CD14-positive monocyte (primary cell): ENCODE data around the gene OLFM2. TPM values are rescaled to one million over a fixed set of nuclear protein-coding genes. Genes with fewer than 3 reads are reported as not detected.

Experiments used
- DNase-seq, 3 donors: peaks; one replicate each; pipeline ENCODE4 v3.0.0-alpha.2; 2011 to 2022
- H2AFZ ChIP-seq: 2 replicates; pipeline ENCODE4 v1.6.0; 2012; ENCODE audit warnings: mild to moderate bottlenecking, low read depth, low read length, inconsistent platforms; ENCODE audit not compliant: insufficient read depth, poor library complexity, severe bottlenecking
- H3K27ac ChIP-seq, 2 donors: 1 replicate in 1 of 2; 2 replicates in 1 of 2; pipeline ENCODE4 v1.5.1; 2012 to 2013; ENCODE audit warnings: low read length in 2 of 2, control low read depth in 1 of 2, inconsistent platforms in 1 of 2, low read depth in 1 of 2, mild to moderate bottlenecking in 1 of 2
- H3K27me3 ChIP-seq, 2 donors: one replicate each; pipeline versions ENCODE4 v1.6.0 to v1.6.1; 2011 to 2013; ENCODE audit warnings: low read length in 2 of 2; ENCODE audit not compliant: control insufficient read depth in 2 of 2, insufficient read depth in 2 of 2
- H3K36me3 ChIP-seq, 2 donors: replicated peaks in 1 of 2; 1 replicate in 1 of 2; 2 replicates in 1 of 2; pipeline versions ENCODE4 v1.5.1 to v1.6.1; 2012 to 2013; ENCODE audit warnings: low read length in 2 of 2, control low read depth in 1 of 2, inconsistent platforms in 1 of 2, mild to moderate bottlenecking in 1 of 2; ENCODE audit not compliant: insufficient read depth in 2 of 2, control insufficient read depth in 1 of 2
- H3K4me1 ChIP-seq, 2 donors: 1 replicate in 1 of 2; 2 replicates in 1 of 2; pipeline versions ENCODE4 v1.5.1 to v1.6.1; 2012 to 2013; ENCODE audit warnings: low read length in 2 of 2, control low read depth in 1 of 2, inconsistent platforms in 1 of 2, mild to moderate bottlenecking in 1 of 2, moderate library complexity in 1 of 2; ENCODE audit not compliant: insufficient read depth in 2 of 2, control insufficient read depth in 1 of 2
- H3K4me2 ChIP-seq: replicated peaks from 2 replicates; pipeline ENCODE3; 2012; ENCODE audit warnings: low read length, moderate library complexity, mild to moderate bottlenecking; ENCODE audit not compliant: poor library complexity, severe bottlenecking; ENCODE audit errors: extremely low read depth
- H3K4me3 ChIP-seq, 3 experiments: fragments of 200-600 bp in 1 of 3; sonication (generic) in 1 of 3; replicated peaks in 1 of 3; 1 replicate in 2 of 3; 2 replicates in 1 of 3; pipeline ENCODE4 v1.5.1; 2011 to 2013; ENCODE audit warnings: low read length in 3 of 3, mild to moderate bottlenecking in 3 of 3, control low read depth in 2 of 3, low read depth in 2 of 3, inconsistent platforms in 1 of 3, moderate library complexity in 1 of 3
- H3K79me2 ChIP-seq: 2 replicates; pipeline ENCODE4 v1.6.0; 2012; ENCODE audit warnings: mild to moderate bottlenecking, control low read depth, inconsistent platforms, low read length, moderate library complexity; ENCODE audit not compliant: insufficient read depth
- H3K9ac ChIP-seq: 2 replicates; pipeline ENCODE4 v1.6.0; 2017; ENCODE audit warnings: low read length, mild to moderate bottlenecking; ENCODE audit not compliant: insufficient read depth, poor library complexity, severe bottlenecking
- H3K9me3 ChIP-seq, 2 donors: replicated peaks in 1 of 2; 1 replicate in 1 of 2; 2 replicates in 1 of 2; pipeline versions ENCODE4 v1.5.1 to v1.6.1; 2012 to 2013; ENCODE audit warnings: low read length in 2 of 2, control low read depth in 1 of 2; ENCODE audit not compliant: control insufficient read depth in 1 of 2, insufficient read depth in 1 of 2
- H4K20me1 ChIP-seq: 2 replicates; pipeline ENCODE4 v1.6.0; 2012; ENCODE audit warnings: mild to moderate bottlenecking, low read length, control low read depth, moderate library complexity; ENCODE audit not compliant: insufficient read depth
- H3K27ac Mint-ChIP-seq, 7 donors: one replicate each; pipeline ENCODE4 v1.8.0; 2020; ENCODE audit warnings: mild to moderate bottlenecking in 7 of 7, mixed read lengths in 7 of 7, moderate library complexity in 6 of 7, inconsistent platforms in 2 of 7
- H3K27me3 Mint-ChIP-seq, 3 donors: one replicate each; pipeline ENCODE4 v1.8.0; 2021 to 2022; ENCODE audit warnings: low read depth in 3 of 3, mild to moderate bottlenecking in 3 of 3, mixed read lengths in 3 of 3, moderate library complexity in 3 of 3, inconsistent platforms in 1 of 3
- H3K36me3 Mint-ChIP-seq, 2 donors: one replicate each; pipeline ENCODE4 v1.8.0; 2020; ENCODE audit warnings: mixed read lengths in 2 of 2, inconsistent platforms in 1 of 2, mild to moderate bottlenecking in 1 of 2
- H3K4me1 Mint-ChIP-seq: one replicate; pipeline ENCODE4 v1.8.0; 2020; ENCODE audit warnings: mild to moderate bottlenecking, mixed read lengths
- H3K4me3 Mint-ChIP-seq, 2 donors: one replicate each; pipeline ENCODE4 v1.8.0; 2020; ENCODE audit warnings: mild to moderate bottlenecking in 2 of 2, mixed read lengths in 2 of 2, moderate library complexity in 1 of 2
- H3K9me3 Mint-ChIP-seq, 7 donors: one replicate each; pipeline ENCODE4 v1.8.0; 2020 to 2022; ENCODE audit warnings: mixed read lengths in 7 of 7, mild to moderate bottlenecking in 6 of 7, moderate library complexity in 6 of 7, inconsistent platforms in 2 of 7
- WGBS: methylation state at CpG from one replicate; pipeline ENCODE4 v1.1.5; 2013; ENCODE audit warnings: missing lambda C conversion rate; ENCODE audit not compliant: insufficient coverage; 5-methylcytosine and 5-hydroxymethylcytosine counted together
- intact Hi-C, 2 donors: fragments of 100-400 bp; cut with micrococcal nuclease; formaldehyde crosslinking; loops; one replicate each; pipeline versions ENCODE4 v1.15.0 to v1.15.1; 2023
- polyA plus RNA-seq, 3 donors: library from polyadenylated mRNA; depleted of rRNA in 1 of 3; unstranded in 2 of 3; stranded (reverse) in 1 of 3; fragments of 300-500 nt in 2 of 3; fragments of >200 nt in 1 of 3; fragmentation: Illumina TruSeq in 2 of 3; gene quantifications; 1 replicate in 2 of 3; 2 replicates in 1 of 3; pipeline ENCODE4 v1.2.3, GENCODE V29; 2012 to 2021
- TF ChIP-seq, protein P1 (sequence below): fragments of 200-600 bp; IDR thresholded peaks from one replicate; pipeline ENCODE4 v1.8.0; 2022; ENCODE audit warnings: antibody characterized with exemption, mild to moderate bottlenecking

OLFM2 gene
- polyA plus RNA-seq, 3 donors = not detected

DNA sequence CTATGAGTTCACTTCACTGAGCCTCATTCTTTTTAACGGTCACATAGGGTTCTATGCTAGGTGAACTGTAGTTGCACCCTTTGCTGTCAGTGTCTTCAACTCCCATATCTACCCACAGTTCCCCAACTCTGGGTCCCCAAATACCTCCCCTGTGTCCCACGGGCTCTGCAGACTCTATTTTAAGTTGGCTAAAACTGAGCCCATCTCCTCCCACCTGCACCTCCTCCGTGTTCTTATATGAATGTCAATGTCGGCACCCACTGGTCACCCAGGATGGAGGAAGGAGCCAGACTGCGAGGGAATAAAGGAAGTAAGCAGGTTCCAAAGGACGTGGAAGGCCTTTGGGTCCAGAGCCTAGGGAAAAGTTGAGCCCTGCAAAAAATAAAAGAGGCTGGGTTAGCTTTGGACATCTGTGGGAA is 102.0 kb downstream of the OLFM2 start:
- peaks cover 39% of the 10 kb centered on the region for H3K79me2 ChIP-seq

DNA sequence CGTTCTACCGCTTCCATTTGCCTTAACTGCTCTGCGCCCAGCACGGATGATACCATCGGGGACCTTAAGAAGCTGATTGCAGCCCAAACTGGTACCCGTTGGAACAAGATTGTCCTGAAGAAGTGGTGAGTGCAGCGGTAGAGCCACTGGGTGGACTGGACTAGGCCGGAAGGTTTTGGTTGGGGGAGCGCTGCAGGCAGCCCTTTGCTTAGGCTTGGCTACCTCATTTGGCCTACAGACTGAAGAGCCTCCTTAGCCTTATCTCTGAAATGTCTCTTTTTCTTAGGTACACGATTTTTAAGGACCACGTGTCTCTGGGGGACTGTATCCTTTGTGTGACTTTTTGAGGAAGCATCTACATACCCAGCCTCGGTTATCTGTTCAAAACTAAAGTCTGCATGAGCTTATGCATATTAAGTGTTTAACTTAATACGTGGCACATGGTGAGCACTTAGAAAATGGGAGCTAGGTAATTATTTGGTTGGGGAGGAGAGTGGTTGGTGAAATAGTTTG is 107.7 kb downstream of the OLFM2 start:
- Histone ChIP-seq H3K27me3 (no peaks in the 10 kb centered on the region), H3K4me3 (peak overlapping the region; percentile 61 to 97 (median 77)), H3K79me2 (peaks cover 52% of the 10 kb centered on the region), H3K9ac (peak overlapping the region; percentile 88), H2AFZ (peak overlapping the region; percentile 96), H3K27ac (peak overlapping the region; percentile 49 to 94), H3K4me2 (peak overlapping the region; percentile 93), H3K9me3 (no peaks in the 10 kb centered on the region), H4K20me1 (peaks cover 6% of the 10 kb centered on the region), H3K4me1 (peaks cover 18 to 21% of the 10 kb centered on the region in 2 donors), H3K36me3 (peaks cover 9 to 16% of the 10 kb centered on the region in 2 donors)
- H3K27ac Mint-ChIP-seq = peak overlapping the region; percentile 44 to 100 (median 98)
- no peak for DNase-seq
- TF ChIP-seq, protein P1, sequence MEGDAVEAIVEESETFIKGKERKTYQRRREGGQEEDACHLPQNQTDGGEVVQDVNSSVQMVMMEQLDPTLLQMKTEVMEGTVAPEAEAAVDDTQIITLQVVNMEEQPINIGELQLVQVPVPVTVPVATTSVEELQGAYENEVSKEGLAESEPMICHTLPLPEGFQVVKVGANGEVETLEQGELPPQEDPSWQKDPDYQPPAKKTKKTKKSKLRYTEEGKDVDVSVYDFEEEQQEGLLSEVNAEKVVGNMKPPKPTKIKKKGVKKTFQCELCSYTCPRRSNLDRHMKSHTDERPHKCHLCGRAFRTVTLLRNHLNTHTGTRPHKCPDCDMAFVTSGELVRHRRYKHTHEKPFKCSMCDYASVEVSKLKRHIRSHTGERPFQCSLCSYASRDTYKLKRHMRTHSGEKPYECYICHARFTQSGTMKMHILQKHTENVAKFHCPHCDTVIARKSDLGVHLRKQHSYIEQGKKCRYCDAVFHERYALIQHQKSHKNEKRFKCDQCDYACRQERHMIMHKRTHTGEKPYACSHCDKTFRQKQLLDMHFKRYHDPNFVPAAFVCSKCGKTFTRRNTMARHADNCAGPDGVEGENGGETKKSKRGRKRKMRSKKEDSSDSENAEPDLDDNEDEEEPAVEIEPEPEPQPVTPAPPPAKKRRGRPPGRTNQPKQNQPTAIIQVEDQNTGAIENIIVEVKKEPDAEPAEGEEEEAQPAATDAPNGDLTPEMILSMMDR = no peak
- WGBS = 31% methylated on average over 5 of the region's 13 CpGs
- intact Hi-C loops = no loop called here
- H3K27me3 Mint-ChIP-seq = no peaks in the 10 kb centered on the region
- H3K4me1 Mint-ChIP-seq = peaks cover 18% of the 10 kb centered on the region
- H3K4me3 Mint-ChIP-seq = peak overlapping the region; percentile 100
- H3K36me3 Mint-ChIP-seq = peaks cover 21 to 26% of the 10 kb centered on the region in 2 donors
- H3K9me3 Mint-ChIP-seq = peaks cover 0 to 2% (median 0%) of the 10 kb centered on the region in 7 donors

More for the DNA sequence above, 102.0 kb downstream of the OLFM2 start:
- H3K27ac ChIP-seq = peak overlapping the region; percentile 3 to 71
- no peak for DNase-seq
- no peaks in the 10 kb centered on the region for H4K20me1 ChIP-seq
- H2AFZ ChIP-seq = peak overlapping the region; percentile 83
- peak overlapping the region; percentile 50 to 95 (median 84) for H3K27ac Mint-ChIP-seq
- peak overlapping the region in 2 of 3 experiments; percentile 56 to 86 for H3K4me3 ChIP-seq
- H3K36me3 ChIP-seq = peaks cover 21 to 31% of the 10 kb centered on the region in 2 donors
- peaks cover 11 to 14% of the 10 kb centered on the region in 2 donors for H3K4me1 ChIP-seq
- H3K4me1 Mint-ChIP-seq = peaks cover 12% of the 10 kb centered on the region
- H3K9ac ChIP-seq = no peak overlapping the region
- H3K9me3 ChIP-seq = no peaks in the 10 kb centered on the region
- H3K4me2 ChIP-seq = peak overlapping the region; percentile 91
- peak overlapping the region; percentile 86 to 91 for H3K4me3 Mint-ChIP-seq
- peaks cover 0 to 2% (median 0%) of the 10 kb centered on the region in 7 donors for H3K9me3 Mint-ChIP-seq
- TF ChIP-seq, protein P1 = no peak
- peaks cover 0 to 2% (median 0%) of the 10 kb centered on the region in 3 donors for H3K27me3 Mint-ChIP-seq
- WGBS = 58% methylated on average over 4 of the region's 6 CpGs
- no peaks in the 10 kb centered on the region for H3K27me3 ChIP-seq
- intact Hi-C loops = no loop called here
- H3K36me3 Mint-ChIP-seq = peaks cover 18 to 35% of the 10 kb centered on the region in 2 donors
